Stimulated activated CD8-positive, alpha-beta memory T cell treated with anti-CD3 and anti-CD28 coated beads, Interleukin-15, amount 100 ng/mL, for 1 hour (primary cell): ENCODE measurements around the gene RHBDL1.
"Not testable (repeated sequence)": the region's sequence is repeated elsewhere in the genome, so short reads cannot be mapped to it uniquely, and the experiment has no call there.

Experiments
- DNase-seq: peaks from one replicate; pipeline ENCODE4 v3.0.0-alpha.2; 2020; ENCODE audit warnings: low read depth

Gene RHBDL1

GRCh38 chr16:708019-708418 is 32.5 kb downstream of the RHBDL1 start:
- no peak for DNase-seq

GRCh38 chr16:708959-709358 is 33.5 kb downstream of the RHBDL1 start:
- DNase-seq: no peak

GRCh38 chr16:709566-710499 is 34.4 kb downstream of the RHBDL1 start:
- no peak for DNase-seq

GRCh38 chr16:710500-711075 is 35.1 kb downstream of the RHBDL1 start:
- DNase-seq: no peak

GRCh38 chr16:711084-711483 is 35.6 kb downstream of the RHBDL1 start:
- DNase-seq: no peak

- peak; percentile 56 for DNase-seq
These were observed 36.3 kb downstream of the RHBDL1 start for GRCh38 chr16:711548-712320.

- not testable (repeated sequence) for DNase-seq
These were observed 37.3 kb downstream of the RHBDL1 start for GRCh38 chr16:712740-713250.

GRCh38 chr16:714079-714478 is 38.6 kb downstream of the RHBDL1 start:
- no peak for DNase-seq

GRCh38 chr16:714558-715476 is 39.3 kb downstream of the RHBDL1 start, which contains the start of gene METRN:
Gene METRN, plus strand, starts transcription at chr16:715118. Its CDS starts 172 bp downstream, at chr16:715290.
- DNase-seq: peak; percentile 74

GRCh38 chr16:715477-716199 is 40.2 kb downstream of the RHBDL1 start:
- DNase-seq: no peak

GRCh38 chr16:716200-716568 is 40.7 kb downstream of the RHBDL1 start:
- no peak for DNase-seq

GRCh38 chr16:716768-717325 is 41.4 kb downstream of the RHBDL1 start:
- DNase-seq: no peak

GRCh38 chr16:717450-718245 is 42.2 kb downstream of the RHBDL1 start:
- DNase-seq: no peak

- DNase-seq: no peak
These were observed 42.9 kb downstream of the RHBDL1 start for GRCh38 chr16:718389-718788.

GRCh38 chr16:718922-719321 is 43.5 kb downstream of the RHBDL1 start:
- no peak for DNase-seq

GRCh38 chr16:719815-720446 is 44.5 kb downstream of the RHBDL1 start:
- DNase-seq: no peak

GRCh38 chr16:720447-720989 is 45.0 kb downstream of the RHBDL1 start:
- DNase-seq: no peak

- DNase-seq: peak; percentile 27
These were observed 45.7 kb downstream of the RHBDL1 start, which contains the start of gene ANTKMT for GRCh38 chr16:720990-721764. Gene ANTKMT, plus strand, starts transcription at chr16:721146. Its CDS starts 129 bp downstream, at chr16:721275.
